Common myeloid progenitor, CD34-positive (primary cell): Measurements from ENCODE around the gene CDH13.
A peak's percentile ranks its signal among the peaks of the same experiment; 100 is the strongest.

Experiments used
- CTCF ChIA-PET: fragments of 350-600 bp; sonication (Branson Sonifier 250); formaldehyde crosslinking; loops from one replicate; lab custom pipeline; 2021; ENCODE audit warnings: antibody characterized with exemption; lab: Charles Lee
- POLR2A ChIA-PET: fragments of 350-600 bp; sonication (Branson Sonifier 250); formaldehyde crosslinking; loops from one replicate; lab custom pipeline; 2021; ENCODE audit warnings: antibody characterized with exemption; lab: Charles Lee
- DNase-seq, 3 donors: peaks; one replicate each; pipeline versions ENCODE4 v3.0.0 to v3.0.0-alpha.2; 2013
- H3K27ac ChIP-seq, 2 experiments: 1 replicate in 1 of 2; 2 replicates in 1 of 2; pipeline ENCODE4 v1.7.0; 2013; ENCODE audit warnings: inconsistent platforms in 2 of 2, low read length in 2 of 2, mild to moderate bottlenecking in 2 of 2, low read depth in 1 of 2, moderate library complexity in 1 of 2; ENCODE audit not compliant: severe bottlenecking in 2 of 2, insufficient read depth in 1 of 2, poor library complexity in 1 of 2
- H3K27me3 ChIP-seq, 5 experiments: replicated peaks in 2 of 5; 1 replicate in 3 of 5; 2 replicates in 2 of 5; pipeline versions ENCODE4 v1.6.1 to v1.7.0; 2013; ENCODE audit warnings: low read length in 4 of 5, mild to moderate bottlenecking in 2 of 5, moderate library complexity in 2 of 5, inconsistent platforms in 1 of 5; ENCODE audit not compliant: insufficient read depth in 5 of 5, control insufficient read depth in 4 of 5
- H3K36me3 ChIP-seq, 4 experiments: 1 replicate in 2 of 4; 2 replicates in 2 of 4; pipeline versions ENCODE4 v1.6.1 to v1.7.0; 2013; ENCODE audit warnings: low read length in 3 of 4, control low read depth in 1 of 4, mild to moderate bottlenecking in 1 of 4; ENCODE audit not compliant: control insufficient read depth in 4 of 4, insufficient read depth in 4 of 4
- H3K4me1 ChIP-seq, 4 experiments: 1 replicate in 3 of 4; 2 replicates in 1 of 4; pipeline versions ENCODE4 v1.6.1 to v1.7.1; 2013; ENCODE audit warnings: low read length in 3 of 4, mild to moderate bottlenecking in 3 of 4, control low read depth in 1 of 4, inconsistent platforms in 1 of 4, moderate library complexity in 1 of 4; ENCODE audit not compliant: control insufficient read depth in 4 of 4, insufficient read depth in 4 of 4; ENCODE audit errors: control extremely low read depth in 1 of 4
- H3K4me3 ChIP-seq, 7 experiments: 1 replicate in 4 of 7; 2 replicates in 3 of 7; pipeline versions ENCODE4 v1.5.1 to v1.7.0; 2013; ENCODE audit warnings: mild to moderate bottlenecking in 7 of 7, low read length in 6 of 7, moderate library complexity in 6 of 7, inconsistent platforms in 2 of 7, low read depth in 2 of 7, control low read depth in 1 of 7; ENCODE audit not compliant: insufficient read depth in 4 of 7, control insufficient read depth in 1 of 7; ENCODE audit errors: extremely low read depth in 1 of 7
- H3K9me3 ChIP-seq, 5 experiments: 1 replicate in 4 of 5; 2 replicates in 1 of 5; pipeline versions ENCODE4 v1.6.1 to v1.7.1; 2013; ENCODE audit warnings: low read length in 4 of 5, mild to moderate bottlenecking in 2 of 5, inconsistent platforms in 1 of 5, low read depth in 1 of 5, moderate library complexity in 1 of 5; ENCODE audit not compliant: control insufficient read depth in 4 of 5, insufficient read depth in 2 of 5; ENCODE audit errors: control extremely low read depth in 1 of 5
- WGBS: methylation state at CpG from one replicate; pipeline ENCODE4 v1.1.5; 2013; ENCODE audit not compliant: insufficient coverage; 5-methylcytosine and 5-hydroxymethylcytosine counted together

Gene CDH13

GRCh38 chr16:83102336-83102735, 475.6 kb downstream of the CDH13 start:
- ChIA-PET POLR2A (no interaction called here), CTCF (no interaction called here)
- Histone ChIP-seq H3K27me3 (no peaks in the 10 kb centered on the region), H3K4me1 (no peaks in the 10 kb centered on the region), H3K9me3 (peaks cover 0 to 9% (median 0%) of the 10 kb centered on the region in 5 experiments), H3K36me3 (no peaks in the 10 kb centered on the region), H3K4me3 (no peak overlapping the region), H3K27ac (no peak overlapping the region)
- no peak for DNase-seq
- WGBS = 93% methylated on average over 6 of the region's 6 CpGs

GRCh38 chr16:83105279-83106077, 478.7 kb downstream of the CDH13 start:
- ChIA-PET CTCF (no interaction called here), POLR2A (no interaction called here)
- 91% methylated on average over 5 of the region's 9 CpGs for WGBS
- H3K4me3 ChIP-seq = no peak overlapping the region
- H3K27me3 ChIP-seq = no peaks in the 10 kb centered on the region
- peaks cover 0 to 2% (median 0%) of the 10 kb centered on the region in 5 experiments for H3K9me3 ChIP-seq
- H3K4me1 ChIP-seq = no peaks in the 10 kb centered on the region
- H3K27ac ChIP-seq = no peak overlapping the region
- DNase-seq = no peak
- no peaks in the 10 kb centered on the region for H3K36me3 ChIP-seq

DNA sequence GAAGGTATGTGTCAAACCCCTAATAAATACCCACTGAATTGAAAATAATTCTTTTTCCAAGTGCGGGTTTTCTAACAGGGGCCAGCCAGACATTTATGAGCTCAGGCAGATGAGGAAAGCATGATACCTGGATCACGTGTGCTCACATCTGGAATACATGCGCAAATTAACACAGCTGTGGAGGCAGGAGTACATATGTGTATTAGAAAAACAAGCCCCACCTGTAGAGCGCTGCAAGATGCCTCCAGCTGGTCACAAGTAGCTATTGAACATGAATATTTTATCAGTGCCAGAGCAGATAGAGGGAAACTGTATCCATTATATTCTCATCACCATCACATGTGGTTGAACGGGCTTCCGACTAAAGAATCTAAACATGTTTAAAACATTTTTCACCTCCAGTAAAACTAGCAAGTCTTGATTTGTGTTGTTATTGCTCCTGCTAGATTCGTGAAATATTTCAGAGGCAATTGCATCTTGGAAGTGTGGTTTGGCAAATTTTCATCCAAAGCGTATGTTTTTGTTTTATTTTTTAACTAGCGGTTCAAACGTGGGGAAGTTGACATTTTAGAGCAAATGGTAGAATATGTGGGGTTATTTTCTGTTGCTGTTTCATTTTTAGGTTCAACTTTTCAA, 482.8 kb downstream of the CDH13 start:
- 75% methylated on average over 7 of the region's 10 CpGs for WGBS
- no peaks in the 10 kb centered on the region for H3K27me3 ChIP-seq
- ChIA-PET POLR2A (no interaction called here), CTCF (interaction anchor here (1.6 kb wide), 1 partner anchor 106 kb away, joined by 4 read pairs; no protein-coding TSS in a partner anchor)
- H3K4me1 ChIP-seq = peaks cover 0 to 3% (median 0%) of the 10 kb centered on the region in 4 experiments
- H3K27ac ChIP-seq = no peak overlapping the region
- no peak overlapping the region for H3K4me3 ChIP-seq
- no peak for DNase-seq
- no peaks in the 10 kb centered on the region for H3K36me3 ChIP-seq
- H3K9me3 ChIP-seq = no peaks in the 10 kb centered on the region

GRCh38 chr16:83110269-83110668, 483.5 kb downstream of the CDH13 start:
- ChIA-PET POLR2A (no interaction called here), CTCF (interaction anchor here (1.6 kb wide), 1 partner anchor 105 kb away, joined by 4 read pairs; no protein-coding TSS in a partner anchor)
- H3K27me3 ChIP-seq = no peaks in the 10 kb centered on the region
- no peaks in the 10 kb centered on the region for H3K36me3 ChIP-seq
- H3K9me3 ChIP-seq = no peaks in the 10 kb centered on the region
- H3K4me1 ChIP-seq = peaks cover 0 to 4% (median 0%) of the 10 kb centered on the region in 4 experiments
- 100% methylated on average over 2 of the region's 5 CpGs for WGBS
- no peak for DNase-seq
- H3K27ac ChIP-seq = no peak overlapping the region
- no peak overlapping the region for H3K4me3 ChIP-seq

- POLR2A ChIA-PET = no interaction called here
- H3K4me1 ChIP-seq = peaks cover 0 to 26% (median 0%) of the 10 kb centered on the region in 4 experiments
- H3K27me3 ChIP-seq = no peaks in the 10 kb centered on the region
- WGBS = 20% methylated on average over 5 of the region's 7 CpGs
- CTCF ChIA-PET = interaction anchor here (1.0 to 2.7 kb wide), 4 partner anchors 14 to 102 kb away, joined by 3 to 10 read pairs (median 3); no protein-coding TSS in a partner anchor
- no peak overlapping the region for H3K27ac ChIP-seq
- no peak overlapping the region for H3K4me3 ChIP-seq
- DNase-seq = peak; percentile 50 to 58 (median 51)
- no peaks in the 10 kb centered on the region for H3K36me3 ChIP-seq
- no peaks in the 10 kb centered on the region for H3K9me3 ChIP-seq
Measured at GRCh38 chr16:83113317-83113716, 486.5 kb downstream of the CDH13 start.

DNA sequence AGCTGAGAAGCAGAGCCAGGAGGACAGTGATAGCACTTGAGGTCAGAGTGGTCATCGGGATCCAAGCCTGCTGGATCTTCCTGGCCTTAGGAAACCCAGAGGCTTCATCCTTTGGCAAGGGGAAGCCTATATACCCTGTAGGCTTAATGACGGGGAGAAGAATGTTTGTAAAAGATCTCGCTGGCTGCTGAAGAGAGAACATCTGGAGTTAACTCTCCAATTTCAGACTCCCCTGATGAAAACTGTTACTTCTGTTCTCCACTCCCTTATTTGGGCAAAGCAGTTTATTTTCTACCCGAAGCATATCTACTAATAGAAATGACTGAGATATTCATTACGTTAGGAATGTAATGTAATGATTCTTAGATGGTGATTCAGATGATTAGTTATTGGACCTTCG, 487.0 kb downstream of the CDH13 start:
- ChIA-PET POLR2A (no interaction called here), CTCF (interaction anchor here (1.0 to 2.7 kb wide), 4 partner anchors 15 to 101 kb away, joined by 3 to 10 read pairs (median 3); no protein-coding TSS in a partner anchor)
- 98% methylated on average over 5 of the region's 6 CpGs for WGBS
- H3K4me1 ChIP-seq = peaks cover 0 to 26% (median 0%) of the 10 kb centered on the region in 4 experiments
- no peak overlapping the region for H3K4me3 ChIP-seq
- H3K27ac ChIP-seq = no peak overlapping the region
- H3K36me3 ChIP-seq = no peaks in the 10 kb centered on the region
- H3K9me3 ChIP-seq = no peaks in the 10 kb centered on the region
- no peak for DNase-seq
- H3K27me3 ChIP-seq = no peaks in the 10 kb centered on the region
